Endothelial cell of umbilical vein (primary cell): ENCODE data around the gene TSPEAR. TPM values are rescaled to one million over a fixed set of nuclear protein-coding genes. Genes with fewer than 3 reads are reported as not detected.

Experiments used
- BruUV-seq: library from RNA; stranded (reverse); fragments of 400-500 nt; replicated peaks from 2 replicates; lab custom pipeline; 2021; lab: Mats Ljungman, UMichigan
- CTCF ChIA-PET: fragments of 300-600, 350-600 bp; sonication (Branson Sonifier 250); formaldehyde crosslinking; loops from one replicate; lab custom pipeline; 2021; ENCODE audit warnings: antibody characterized with exemption, inconsistent platforms; lab: Charles Lee
- POLR2A ChIA-PET: fragments of 300-600, 350-600 bp; sonication (Branson Sonifier 250); formaldehyde crosslinking; loops from one replicate; lab custom pipeline; 2021; ENCODE audit warnings: antibody characterized with exemption, inconsistent platforms; lab: Charles Lee
- DNase-seq: peaks from one replicate; pipeline ENCODE4 v3.0.0-alpha.2; 2011; ENCODE audit warnings: low read depth, low spot score
- FAIRE-seq: peaks from 2 replicates; lab custom pipeline; 2011; peaks lifted over from hg19 to GRCh38; lab: Jason Lieb, UNC
- H2AFZ ChIP-seq: 2 replicates; pipeline ENCODE4 v1.6.0; 2012; ENCODE audit warnings: low read depth, low read length, control low read depth, inconsistent platforms
- H3K27ac ChIP-seq: 2 replicates; pipeline ENCODE4 v1.5.1; 2011; ENCODE audit warnings: low read depth, mild to moderate bottlenecking, control low read depth, low read length, moderate library complexity; ENCODE audit not compliant: insufficient read depth
- H3K27me3 ChIP-seq, 2 experiments: 2 replicates each; pipeline versions ENCODE4 v1.6.0 to v1.6.1; 2011; ENCODE audit warnings: low read length in 2 of 2, mixed read lengths in 1 of 2; ENCODE audit not compliant: control insufficient read depth in 2 of 2, insufficient read depth in 2 of 2
- H3K36me3 ChIP-seq, 2 experiments: 2 replicates in 1 of 2; 3 replicates in 1 of 2; pipeline ENCODE4 v1.5.1; 2011; ENCODE audit warnings: low read length in 2 of 2, mild to moderate bottlenecking in 1 of 2, moderate library complexity in 1 of 2; ENCODE audit not compliant: control insufficient read depth in 2 of 2, insufficient read depth in 2 of 2; ENCODE audit errors: extremely low read depth in 1 of 2
- H3K4me1 ChIP-seq: 3 replicates; pipeline ENCODE4 v1.5.1; 2011; ENCODE audit warnings: mild to moderate bottlenecking, low read length; ENCODE audit not compliant: control insufficient read depth, insufficient read depth; ENCODE audit errors: extremely low read depth
- H3K4me2 ChIP-seq: 2 replicates; pipeline ENCODE4 v1.6.1; 2011; ENCODE audit warnings: low read length, control low read depth, mixed read lengths; ENCODE audit not compliant: insufficient read depth
- H3K4me3 ChIP-seq, 3 experiments: fragments of 200-600 bp in 1 of 3; sonication (generic), shearing (Covaris generic) in 1 of 3; replicated peaks in 1 of 3; 2 replicates each; pipeline ENCODE4 v1.5.1; 2011 to 2016; ENCODE audit warnings: control low read depth in 3 of 3, low read length in 3 of 3, mild to moderate bottlenecking in 2 of 3, inconsistent platforms in 1 of 3, low read depth in 1 of 3, moderate library complexity in 1 of 3; ENCODE audit not compliant: insufficient read depth in 1 of 3
- H3K79me2 ChIP-seq: 2 replicates; pipeline ENCODE4 v1.6.0; 2012; ENCODE audit warnings: low read length, inconsistent platforms; ENCODE audit not compliant: control insufficient read depth, insufficient read depth
- H3K9ac ChIP-seq: replicated peaks from 2 replicates; pipeline ENCODE3; 2011; ENCODE audit warnings: low read length, control low read depth; ENCODE audit not compliant: insufficient read depth; ENCODE audit errors: extremely low read depth
- H3K9me1 ChIP-seq: replicated peaks from 3 replicates; pipeline ENCODE4 v1.6.0; 2011; ENCODE audit warnings: mild to moderate bottlenecking, low read length; ENCODE audit not compliant: control insufficient read depth, insufficient read depth; ENCODE audit errors: extremely low read depth
- H3K9me3 ChIP-seq: replicated peaks from 2 replicates; pipeline ENCODE4 v1.5.1; 2012; ENCODE audit warnings: low read length, inconsistent platforms; ENCODE audit not compliant: control insufficient read depth, insufficient read depth
- H4K20me1 ChIP-seq: replicated peaks from 2 replicates; pipeline ENCODE3; 2011; ENCODE audit warnings: mild to moderate bottlenecking, low read length; ENCODE audit not compliant: control insufficient read depth, insufficient read depth; ENCODE audit errors: extremely low read depth
- CTCF ChIP-seq, 2 donors: IDR thresholded peaks; 1 replicate in 1 of 2; 2 replicates in 1 of 2; pipeline ENCODE4 v1.5.1; 2011; ENCODE audit warnings: low read length in 2 of 2, mild to moderate bottlenecking in 2 of 2, moderate library complexity in 2 of 2, control low read depth in 1 of 2, inconsistent platforms in 1 of 2, low read depth in 1 of 2; ENCODE audit not compliant: insufficient read depth in 1 of 2; ENCODE audit errors: extremely low read depth in 1 of 2
- EZH2 ChIP-seq: IDR thresholded peaks from 2 replicates; pipeline ENCODE4 v1.6.1; 2012; ENCODE audit warnings: borderline replicate concordance, low read depth, mild to moderate bottlenecking, moderate library complexity, low read length, inconsistent platforms; ENCODE audit not compliant: severe bottlenecking
- FOS ChIP-seq: IDR thresholded peaks from 2 replicates; pipeline ENCODE4 v1.6.1; 2011; ENCODE audit warnings: mild to moderate bottlenecking, low read length, moderate library complexity, borderline replicate concordance; ENCODE audit not compliant: insufficient read depth
- GATA2 ChIP-seq: IDR thresholded peaks from 2 replicates; pipeline ENCODE4 v1.7.0; 2011; ENCODE audit warnings: low read depth, mild to moderate bottlenecking, moderate library complexity, mixed read lengths, low read length; ENCODE audit not compliant: insufficient read length, insufficient read depth
- JUN ChIP-seq: IDR thresholded peaks from 2 replicates; pipeline ENCODE4 v1.6.1; 2011; ENCODE audit warnings: borderline replicate concordance, low read depth; ENCODE audit not compliant: insufficient read length, insufficient read depth
- MAX ChIP-seq: IDR thresholded peaks from 2 replicates; pipeline ENCODE4 v1.6.1; 2011; ENCODE audit not compliant: insufficient read depth, insufficient read length
- MYC ChIP-seq: IDR thresholded peaks from one replicate; pipeline ENCODE4 v1.6.1; 2011; ENCODE audit warnings: mild to moderate bottlenecking, low read depth, low read length
- POLR2A ChIP-seq: IDR thresholded peaks from 2 replicates; pipeline ENCODE4 v1.6.1; 2012; ENCODE audit warnings: low read depth, mild to moderate bottlenecking, control low read depth, low read length
- POLR2AphosphoS5 ChIP-seq: IDR thresholded peaks from 2 replicates; pipeline ENCODE4 v1.6.1; 2012; ENCODE audit warnings: low read depth, mild to moderate bottlenecking, control low read depth, low read length, moderate library complexity; ENCODE audit not compliant: insufficient read depth
- dilution Hi-C: fragments of 300-500 bp; cut with MboI; formaldehyde crosslinking; loops from one replicate; pipeline ENCODE4 v1.15.0; 2019; ENCODE audit warnings: low sequenced_read_pairs; ENCODE audit not compliant: extremely low pct_ligation_motif_present
- intact Hi-C: fragments of 100-400 bp; cut with micrococcal nuclease; formaldehyde crosslinking; loops from one replicate; pipeline ENCODE4 v1.10.0; 2022
- polyA plus RNA-seq, 4 experiments: library from polyadenylated mRNA; depleted of rRNA in 3 of 4; stranded (reverse) in 3 of 4; unstranded in 1 of 4; fragments of >200 nt; gene quantifications; 2 replicates each; pipeline versions ENCODE4 v1.2.1 to v1.2.3, GENCODE V29; 2011 to 2012; ENCODE audit warnings: missing spikeins in 1 of 4
- total RNA-seq: library from RNA; stranded (reverse); gene quantifications from 2 replicates; pipeline ENCODE4 v1.2.3, GENCODE V29; 2021

Gene TSPEAR
- total and polyA plus RNA-seq, 2 donors (not counting 3 experiments of a cell fraction or from before 2014, with no cell fraction given): 0.01 TPM; not detected in 1

- Histone ChIP-seq H3K79me2 (no peaks in the 10 kb centered on the region), H3K9me1 (no peaks in the 10 kb centered on the region), H3K27me3 (peaks cover 3 to 6% of the 10 kb centered on the region in 2 experiments), H3K4me3 (no peak overlapping the region), H3K4me2 (no peak overlapping the region), H3K27ac (no peak overlapping the region), H3K9ac (no peak overlapping the region), H2AFZ (no peak overlapping the region), H4K20me1 (no peaks in the 10 kb centered on the region), H3K9me3 (no peaks in the 10 kb centered on the region), H3K36me3 (no peaks in the 10 kb centered on the region), H3K4me1 (no peaks in the 10 kb centered on the region)
- TF ChIP-seq MYC (no peak), GATA2 (no peak), POLR2AphosphoS5 (no peak), CTCF (IDR thresholded peaks at IDR 0.05; ENCODE audit: extremely low read depth in 1 of 2, insufficient read depth in 1 of 2, low read depth in 1 of 2, low read length in 2 of 2) (no peak), JUN (no peak), EZH2 (no peak), MAX (no peak), POLR2A (no peak), FOS (no peak)
- ChIA-PET CTCF (interaction anchor here (0.9 kb wide), 1 partner anchor 224 kb away, joined by 4 read pairs; no protein-coding TSS in a partner anchor), POLR2A (no interaction called here)
- dilution Hi-C loops (no loop called here), intact Hi-C loops (no loop called here)
- FAIRE-seq: no peak
- DNase-seq: no peak
- BruUV-seq: no TSS peak
Measured at GRCh38 chr21:44734841-44735240, 23.5 kb upstream of the TSPEAR start.
